PC-9 (cell line): ENCODE measurements around the gene PDE10A.

Experiments used
- EZH2 ChIP-seq: fragments of 200-600 bp; sonication (generic); IDR thresholded peaks from 2 replicates; pipeline ENCODE4 v1.8.0; 2017; ENCODE audit warnings: antibody characterized with exemption, low read depth
- TF ChIP-seq, protein P1 (sequence below): fragments of 200-600 bp; sonication (generic); conservative IDR thresholded peaks from 2 replicates; pipeline ENCODE4 v1.6.1; 2017; ENCODE audit warnings: mixed run types, antibody characterized with exemption, mild to moderate bottlenecking, moderate library complexity

DNA sequence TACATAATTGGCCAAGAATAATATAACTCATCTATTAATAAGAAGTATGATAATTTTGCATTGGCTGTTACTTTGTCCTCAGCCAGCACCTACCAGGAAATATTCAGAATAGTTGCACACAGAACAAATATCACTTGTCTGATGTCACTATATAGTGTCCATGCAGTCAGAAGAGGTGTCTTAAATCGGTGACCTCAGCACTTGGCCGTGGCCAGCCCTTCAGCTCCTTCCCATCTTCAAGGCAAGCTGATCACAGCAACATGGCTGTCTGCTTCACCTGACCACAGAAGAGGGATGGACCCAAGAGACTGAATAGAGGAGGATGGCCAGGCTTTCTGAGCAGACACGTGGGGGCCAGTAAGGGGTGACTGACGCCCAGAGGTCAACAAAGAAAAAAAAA is 22.2 kb downstream of the PDE10A start:
- TF ChIP-seq, protein P1, sequence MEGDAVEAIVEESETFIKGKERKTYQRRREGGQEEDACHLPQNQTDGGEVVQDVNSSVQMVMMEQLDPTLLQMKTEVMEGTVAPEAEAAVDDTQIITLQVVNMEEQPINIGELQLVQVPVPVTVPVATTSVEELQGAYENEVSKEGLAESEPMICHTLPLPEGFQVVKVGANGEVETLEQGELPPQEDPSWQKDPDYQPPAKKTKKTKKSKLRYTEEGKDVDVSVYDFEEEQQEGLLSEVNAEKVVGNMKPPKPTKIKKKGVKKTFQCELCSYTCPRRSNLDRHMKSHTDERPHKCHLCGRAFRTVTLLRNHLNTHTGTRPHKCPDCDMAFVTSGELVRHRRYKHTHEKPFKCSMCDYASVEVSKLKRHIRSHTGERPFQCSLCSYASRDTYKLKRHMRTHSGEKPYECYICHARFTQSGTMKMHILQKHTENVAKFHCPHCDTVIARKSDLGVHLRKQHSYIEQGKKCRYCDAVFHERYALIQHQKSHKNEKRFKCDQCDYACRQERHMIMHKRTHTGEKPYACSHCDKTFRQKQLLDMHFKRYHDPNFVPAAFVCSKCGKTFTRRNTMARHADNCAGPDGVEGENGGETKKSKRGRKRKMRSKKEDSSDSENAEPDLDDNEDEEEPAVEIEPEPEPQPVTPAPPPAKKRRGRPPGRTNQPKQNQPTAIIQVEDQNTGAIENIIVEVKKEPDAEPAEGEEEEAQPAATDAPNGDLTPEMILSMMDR: no peak
- no peak for TF ChIP-seq EZH2
